Measurements from ENCODE around the gene CYP3A7.

GRCh38 chr7:99669782-99670181 is 65.2 kb downstream of the CYP3A7 start:
- TF ChIP-seq CHD4 (IDR thresholded peaks at IDR 0.05; ENCODE audit: borderline replicate concordance) (no peak), MAX (IDR thresholded peaks at IDR 0.05) (no peak), CTCF (IDR thresholded peaks at IDR 0.05) (no peak), USF2 (IDR thresholded peaks at IDR 0.05) (no peak), JUNB (IDR thresholded peaks at IDR 0.05) (no peak), NFE2L2 (conservative IDR thresholded peaks at IDR 0.05; ENCODE audit: low read length) (no peak), POLR2A (IDR thresholded peaks at IDR 0.05; ENCODE audit: low read length) (no peak), SREBF2 (IDR thresholded peaks at IDR 0.05) (no peak)
- TF ChIP-seq, protein P1, sequence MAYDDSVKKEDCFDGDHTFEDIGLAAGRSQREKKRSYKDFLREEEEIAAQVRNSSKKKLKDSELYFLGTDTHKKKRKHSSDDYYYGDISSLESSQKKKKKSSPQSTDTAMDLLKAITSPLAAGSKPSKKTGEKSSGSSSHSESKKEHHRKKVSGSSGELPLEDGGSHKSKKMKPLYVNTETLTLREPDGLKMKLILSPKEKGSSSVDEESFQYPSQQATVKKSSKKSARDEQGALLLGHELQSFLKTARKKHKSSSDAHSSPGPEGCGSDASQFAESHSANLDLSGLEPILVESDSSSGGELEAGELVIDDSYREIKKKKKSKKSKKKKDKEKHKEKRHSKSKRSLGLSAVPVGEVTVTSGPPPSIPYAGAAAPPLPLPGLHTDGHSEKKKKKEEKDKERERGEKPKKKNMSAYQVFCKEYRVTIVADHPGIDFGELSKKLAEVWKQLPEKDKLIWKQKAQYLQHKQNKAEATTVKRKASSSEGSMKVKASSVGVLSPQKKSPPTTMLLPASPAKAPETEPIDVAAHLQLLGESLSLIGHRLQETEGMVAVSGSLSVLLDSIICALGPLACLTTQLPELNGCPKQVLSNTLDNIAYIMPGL (CRISPR knock-in tag; IDR thresholded peaks at IDR 0.05; ENCODE audit: borderline replicate concordance): no peak

Measured in A549 (cell line).